Skeletal muscle cell (primary cell): ENCODE measurements around the gene WWOX.

Experiments used
- DNase-seq: peaks from one replicate; pipeline ENCODE4 v3.0.0-alpha.2; 2010; ENCODE audit warnings: low read depth
- H3K4me3 ChIP-seq: 2 replicates; pipeline ENCODE4 v1.5.1; 2011; ENCODE audit warnings: low read depth, mild to moderate bottlenecking, control low read depth, low read length, moderate library complexity

WWOX gene

DNA sequence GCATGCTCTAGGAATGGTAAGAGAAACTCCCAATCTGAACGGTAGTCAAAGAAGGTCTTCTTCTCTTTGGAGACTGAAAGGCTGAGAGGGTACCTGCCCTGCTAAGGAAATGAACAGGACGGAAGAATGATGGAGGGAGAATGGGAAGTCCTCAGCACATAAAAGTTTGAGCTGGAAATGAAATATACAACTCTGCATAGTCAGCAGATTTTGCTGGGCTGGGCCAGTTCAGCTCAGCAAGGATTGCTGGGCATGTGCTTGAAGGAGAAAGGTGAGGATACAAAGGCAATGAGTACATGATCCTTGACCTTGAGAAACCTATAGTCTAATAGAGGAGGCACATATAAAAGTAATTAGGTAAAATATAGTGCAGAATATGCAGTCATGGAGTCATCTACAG, 831.8 kb downstream of the WWOX start:
- no peak overlapping the region for H3K4me3 ChIP-seq

DNA sequence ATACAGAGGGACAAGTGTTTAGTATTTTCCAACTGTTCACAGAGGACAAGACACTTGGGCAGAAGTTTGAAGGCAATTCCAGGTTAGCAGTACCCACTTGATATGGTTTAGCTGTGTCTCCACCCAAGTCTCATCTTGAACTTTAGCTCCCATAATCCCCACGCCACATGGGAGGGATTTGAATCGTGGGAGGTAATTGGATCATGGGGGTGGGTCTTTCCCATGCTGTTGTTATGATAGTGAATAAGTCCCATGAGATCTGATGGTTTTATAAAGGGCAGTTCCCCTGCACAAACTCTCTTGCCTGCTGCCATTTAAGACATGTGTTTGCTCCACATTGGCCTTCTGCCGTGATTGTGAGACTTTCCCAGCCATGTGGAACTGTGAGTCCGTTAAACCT, 832.2 kb downstream of the WWOX start:
- H3K4me3 ChIP-seq: no peak overlapping the region
- no peak for DNase-seq

More for the DNA sequence above, 831.8 kb downstream of the WWOX start:
- DNase-seq: no peak

DNA sequence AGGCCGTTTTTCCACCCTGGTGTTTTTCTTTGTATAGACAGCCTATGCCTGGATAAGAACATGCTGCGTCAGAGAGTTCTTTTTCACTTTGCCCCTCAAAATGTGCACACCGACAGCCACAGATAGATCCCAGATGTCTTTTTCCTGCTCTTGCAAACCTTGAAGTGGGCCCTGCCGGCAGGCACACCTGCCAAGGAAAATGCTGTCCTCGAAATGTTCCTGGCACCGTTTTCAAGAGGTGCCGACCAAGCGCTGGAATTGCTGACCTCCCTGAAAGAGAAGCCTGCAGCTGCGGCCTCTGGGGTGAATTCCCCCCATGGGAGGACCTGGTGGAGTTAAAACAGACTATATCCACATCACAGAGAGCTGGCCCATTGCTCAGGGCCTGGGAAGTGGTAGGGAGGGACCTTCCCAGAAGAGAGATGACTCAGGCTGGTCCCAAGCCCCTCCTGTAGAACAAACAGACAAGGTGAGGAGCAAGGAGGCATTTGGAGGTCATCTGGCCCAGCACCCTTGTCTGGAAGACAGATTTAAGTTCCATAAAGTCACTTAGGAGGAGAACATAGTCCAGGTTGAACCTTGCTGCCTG, 833.0 kb downstream of the WWOX start:
- no peak for DNase-seq
- no peak overlapping the region for H3K4me3 ChIP-seq

DNA sequence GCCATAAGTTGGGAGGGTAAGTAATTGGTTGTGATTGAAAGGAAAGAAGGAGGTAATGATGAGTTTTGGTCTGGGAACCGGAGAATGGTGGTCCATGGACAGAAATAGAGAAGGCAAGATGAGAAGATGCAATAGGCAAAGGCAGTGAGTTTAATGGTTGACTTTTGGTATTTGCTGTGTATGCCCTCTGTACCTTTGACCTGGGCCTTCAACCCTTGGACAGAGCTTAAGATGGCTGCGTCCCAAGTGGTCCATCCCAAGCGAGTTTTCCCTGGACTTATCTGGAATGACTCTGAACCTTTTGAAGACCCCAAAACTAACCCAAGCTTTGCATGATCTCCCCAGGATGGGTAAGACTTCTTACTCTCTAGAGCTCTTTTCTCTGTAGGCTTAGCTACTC, 836.6 kb downstream of the WWOX start:
- DNase-seq: no peak
- no peak overlapping the region for H3K4me3 ChIP-seq

DNA sequence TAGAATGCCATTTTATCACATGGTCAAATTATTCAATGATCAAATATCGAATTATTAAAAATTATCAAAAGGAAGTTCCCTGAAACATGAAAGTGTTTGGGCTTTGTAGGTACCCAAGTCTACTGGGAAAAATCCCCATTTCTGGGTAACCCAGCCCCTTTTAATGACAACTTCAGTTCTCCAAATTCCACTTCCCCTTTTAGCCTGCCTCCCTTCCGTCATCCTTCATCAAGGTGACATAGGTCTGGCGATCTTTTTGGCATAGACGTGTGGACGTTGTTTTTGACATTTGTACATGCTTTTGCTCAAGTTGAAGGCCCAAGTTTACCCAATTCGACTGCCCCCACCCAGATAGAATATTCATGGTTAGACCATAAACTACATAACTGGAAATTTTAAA, 840.1 kb downstream of the WWOX start:
- no peak for DNase-seq
- no peak overlapping the region for H3K4me3 ChIP-seq

DNA sequence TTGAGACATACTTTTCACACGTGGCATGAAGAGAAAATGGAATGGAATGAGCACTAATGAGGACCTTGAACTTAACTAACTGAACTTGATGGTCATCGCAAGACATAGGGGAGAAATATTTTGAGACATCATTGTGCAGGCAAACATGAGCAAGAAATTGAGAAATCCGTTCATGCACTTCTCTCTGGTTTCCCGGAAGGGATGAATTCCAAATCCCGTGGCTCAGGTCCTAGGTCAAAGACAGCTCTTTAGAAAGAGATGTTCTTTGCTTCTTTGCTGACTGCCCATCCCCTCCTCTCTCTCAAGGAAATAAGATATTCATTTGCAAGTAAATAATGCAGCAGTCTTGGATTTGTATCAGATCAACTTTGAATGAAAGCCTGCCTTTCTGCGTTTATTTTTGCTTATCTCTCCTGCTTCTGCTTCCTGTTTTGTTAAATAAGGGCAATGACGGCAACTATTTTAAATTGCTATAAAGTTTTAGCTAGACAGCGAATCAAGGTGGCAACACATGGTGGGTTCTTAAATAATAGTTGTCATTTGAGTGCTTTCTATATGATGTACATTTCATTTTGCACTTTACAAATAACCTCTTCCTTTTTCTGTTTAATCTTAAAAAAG, 843.3 kb downstream of the WWOX start:
- DNase-seq: no peak
- no peak overlapping the region for H3K4me3 ChIP-seq

DNA sequence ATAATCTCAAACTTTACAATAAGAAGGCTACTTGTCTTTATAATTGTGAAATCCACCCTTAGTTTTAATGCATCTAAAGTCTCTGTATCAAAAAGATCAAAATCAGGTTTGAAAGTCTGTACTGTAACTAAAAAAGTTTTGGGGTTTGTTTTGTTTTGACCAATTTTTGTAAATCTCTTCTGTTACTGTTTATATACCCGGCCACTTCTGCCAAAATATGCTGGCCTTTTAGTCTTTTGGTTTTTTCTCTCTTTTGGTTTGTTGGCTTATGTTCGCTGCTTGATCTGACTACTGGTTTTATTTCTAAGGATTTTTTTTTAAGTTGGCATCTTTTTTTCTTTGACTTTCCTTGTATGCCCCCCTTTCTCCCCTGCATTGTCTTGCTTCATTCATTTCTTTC, 845.9 kb downstream of the WWOX start:
- no peak for DNase-seq
- H3K4me3 ChIP-seq: no peak overlapping the region

DNA sequence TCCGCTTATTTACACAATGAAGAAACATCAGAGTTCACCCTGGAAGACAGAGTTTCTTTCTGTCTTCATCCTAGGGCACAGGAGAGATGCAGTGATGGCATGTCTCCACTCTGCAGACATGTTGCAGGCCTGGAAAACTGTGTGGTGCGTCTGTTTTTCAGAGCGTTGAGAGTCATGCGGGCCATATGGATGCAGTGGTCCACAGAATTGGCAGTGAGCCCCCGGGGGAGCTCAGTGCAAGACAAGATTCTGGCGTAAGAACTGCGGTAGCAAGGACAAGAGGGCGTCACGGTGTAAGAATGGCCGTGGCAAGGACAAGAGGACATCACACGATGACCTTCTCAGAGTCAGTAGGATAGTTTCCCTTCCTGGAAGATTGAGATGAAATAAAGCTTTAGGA, 847.1 kb downstream of the WWOX start:
- DNase-seq: no peak
- no peak overlapping the region for H3K4me3 ChIP-seq

DNA sequence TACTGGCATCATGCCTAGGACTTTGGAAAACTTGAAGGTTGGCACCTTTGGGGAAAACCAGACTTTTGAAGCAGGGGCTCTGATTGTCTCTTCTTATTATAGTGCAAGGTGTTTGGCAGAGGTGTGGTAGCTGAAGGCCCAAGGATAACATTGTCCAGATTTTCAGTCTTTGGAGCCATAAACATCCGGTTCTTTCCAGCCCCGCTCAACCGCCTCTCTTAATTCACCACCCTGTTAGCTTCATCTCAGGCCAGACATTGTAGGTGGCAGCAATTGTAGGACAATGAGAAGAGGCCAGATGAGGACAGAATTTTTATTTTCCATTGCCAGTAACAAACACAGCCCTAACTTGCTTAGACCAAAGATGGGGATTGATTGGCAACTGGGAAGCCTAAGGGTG, 851.3 kb downstream of the WWOX start:
- DNase-seq: no peak
- no peak overlapping the region for H3K4me3 ChIP-seq

DNA sequence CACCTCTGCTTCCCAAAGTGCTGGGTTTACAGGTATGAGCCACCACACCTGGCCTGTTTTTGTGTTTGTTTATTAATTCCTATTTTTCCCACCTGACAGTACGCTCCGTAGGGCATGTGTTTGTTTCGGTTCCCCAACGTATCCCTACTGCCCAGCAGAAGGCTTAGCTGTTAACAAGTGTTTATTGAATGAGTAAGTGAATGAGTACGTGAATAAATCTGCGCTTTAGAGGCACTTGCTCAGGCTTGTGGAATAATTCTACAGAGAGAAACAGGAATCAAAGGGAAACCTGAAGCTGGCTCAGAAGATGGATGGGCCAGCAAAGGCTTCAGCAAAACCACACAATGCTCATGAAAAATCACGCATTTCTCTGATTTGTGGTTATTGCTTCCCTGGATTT, 853.2 kb downstream of the WWOX start:
- DNase-seq: no peak
- H3K4me3 ChIP-seq: no peak overlapping the region

DNA sequence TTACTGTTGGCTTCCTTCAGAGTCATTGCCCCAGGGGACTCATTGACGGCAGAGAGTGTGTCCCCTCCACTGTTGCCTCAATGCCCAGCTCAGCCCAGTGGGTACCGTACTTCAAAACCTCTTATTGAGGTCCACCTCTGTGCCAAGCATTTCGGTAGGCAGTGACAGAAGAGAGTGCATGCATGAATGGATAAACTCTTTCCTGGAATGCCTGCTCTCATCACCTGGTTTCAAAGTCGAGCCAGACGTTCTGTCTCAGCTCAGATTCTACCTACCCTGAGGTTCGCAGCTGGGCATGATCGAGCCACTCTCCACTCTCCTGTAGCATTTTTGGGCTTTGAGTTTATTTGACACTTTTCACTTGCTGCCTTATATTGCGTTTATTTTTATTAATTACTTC, 854.1 kb downstream of the WWOX start:
- no peak overlapping the region for H3K4me3 ChIP-seq
- no peak for DNase-seq

DNA sequence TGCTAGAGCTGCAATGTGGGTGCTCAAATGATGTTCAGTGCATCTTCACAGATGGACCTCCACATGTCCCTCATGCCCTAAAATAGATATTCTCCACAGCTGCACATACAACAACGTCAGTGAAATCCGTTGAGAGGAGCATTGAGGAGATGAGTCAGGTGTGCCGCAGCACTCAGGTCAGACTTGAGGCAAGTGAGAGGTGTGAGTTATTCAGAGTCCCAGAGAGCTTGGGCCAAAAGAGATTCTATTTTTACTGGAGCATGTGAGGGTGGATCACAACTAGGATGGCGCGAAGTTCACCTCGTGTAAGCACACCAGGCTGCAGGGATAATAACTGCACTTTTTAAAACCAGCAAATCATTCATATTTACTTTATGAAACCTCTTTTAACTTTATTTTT, 855.8 kb downstream of the WWOX start:
- no peak for DNase-seq

DNA sequence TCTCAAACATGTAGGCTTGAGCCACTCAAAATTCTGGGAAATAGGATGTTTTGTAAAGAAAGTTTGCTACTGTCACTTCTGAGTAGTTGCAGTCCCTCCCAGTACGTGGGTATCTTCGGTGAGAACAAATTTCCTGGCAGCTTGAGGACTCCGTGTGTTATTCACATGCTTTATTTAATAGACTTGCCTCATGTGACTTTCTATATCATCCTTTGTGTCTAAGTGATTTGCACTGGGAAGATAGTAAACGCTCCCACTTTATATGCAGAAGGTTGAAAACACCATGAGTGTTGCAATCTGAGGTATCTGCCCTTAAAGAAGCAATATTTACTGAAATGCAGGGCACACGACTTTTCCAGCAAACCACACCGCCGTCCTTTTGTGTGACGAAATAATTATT, 857.4 kb downstream of the WWOX start:
- DNase-seq: no peak
- H3K4me3 ChIP-seq: no peak overlapping the region

More for the DNA sequence above, 855.8 kb downstream of the WWOX start:
- no peak overlapping the region for H3K4me3 ChIP-seq

DNA sequence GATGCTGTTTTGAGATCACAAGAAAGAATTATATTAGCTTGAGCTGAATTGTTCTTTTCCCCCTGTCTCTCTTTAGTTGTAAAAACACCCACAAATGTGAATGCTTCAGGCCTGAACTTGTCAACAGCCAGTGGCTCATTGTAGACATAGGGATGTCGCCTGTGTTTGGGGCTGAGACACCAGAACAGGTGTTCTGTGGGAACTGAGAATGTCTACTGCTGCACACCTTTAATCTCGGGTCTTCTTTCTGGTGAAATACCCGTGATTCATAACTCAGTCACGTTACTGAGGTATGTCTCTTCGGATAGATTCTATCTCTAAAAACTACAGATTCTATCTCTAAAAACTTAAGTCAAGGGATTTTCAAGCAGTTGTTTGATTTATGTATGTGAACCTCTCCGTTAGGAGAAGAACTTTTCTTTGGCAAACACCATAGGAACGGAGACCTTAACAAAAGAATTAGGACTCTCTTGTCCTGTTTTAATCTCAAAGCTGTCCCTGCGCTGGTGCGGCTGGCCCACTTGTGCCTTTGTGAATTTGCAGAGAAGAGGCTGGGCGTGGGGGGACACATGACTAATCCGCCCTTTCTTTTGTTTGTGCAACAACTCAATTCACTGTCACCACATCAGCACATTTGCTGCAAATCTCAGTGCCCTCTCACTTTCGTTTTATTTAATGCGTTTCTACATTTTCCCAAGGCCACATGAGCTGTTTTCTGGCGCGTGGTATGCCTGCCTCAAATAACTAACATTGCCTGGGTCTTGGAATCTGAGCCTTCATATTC, 858.1 kb downstream of the WWOX start:
- H3K4me3 ChIP-seq: no peak overlapping the region
- no peak for DNase-seq

DNA sequence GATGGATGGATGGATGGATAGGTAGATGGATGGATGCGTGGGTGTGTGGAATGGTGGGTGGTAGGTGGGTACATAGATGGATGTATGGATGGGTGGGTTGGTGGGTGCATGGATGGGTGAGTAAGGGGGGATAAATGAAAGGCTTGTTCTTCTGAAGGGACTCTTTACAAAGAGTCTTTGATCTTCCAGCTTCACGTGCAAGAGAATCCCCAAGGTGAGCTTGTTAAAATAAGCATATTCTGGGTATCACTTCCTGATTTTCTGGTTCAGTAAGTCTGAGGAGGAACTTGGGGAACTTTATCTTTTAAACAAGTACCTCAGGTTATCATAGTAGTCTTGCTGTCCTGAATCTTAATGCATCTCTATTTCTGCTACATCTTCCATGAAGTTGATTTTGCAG, 862.0 kb downstream of the WWOX start:
- no peak for DNase-seq
- no peak overlapping the region for H3K4me3 ChIP-seq

DNA sequence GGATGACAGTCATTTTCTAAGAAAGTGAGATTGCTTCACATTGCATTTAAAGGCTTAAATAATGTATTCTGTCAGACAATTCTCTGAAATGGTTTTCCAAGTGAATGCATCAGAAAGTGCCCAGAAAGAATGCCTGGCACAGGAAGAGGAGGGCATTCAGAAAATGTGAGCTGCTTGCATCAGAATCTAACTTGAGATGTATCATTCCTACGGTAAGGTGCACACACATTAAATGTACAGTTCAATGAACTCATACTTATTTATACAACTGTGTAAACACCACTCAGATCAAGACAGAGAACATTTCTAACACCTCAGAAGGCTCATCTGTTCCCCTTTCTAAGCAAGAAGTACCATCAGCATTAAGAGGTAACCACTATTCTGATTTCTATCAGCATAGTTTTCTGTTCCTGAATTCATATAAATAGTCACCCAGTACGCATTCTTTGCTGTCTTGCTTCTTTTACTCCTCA, 863.0 kb downstream of the WWOX start:
- H3K4me3 ChIP-seq: no peak overlapping the region
- DNase-seq: no peak

DNA sequence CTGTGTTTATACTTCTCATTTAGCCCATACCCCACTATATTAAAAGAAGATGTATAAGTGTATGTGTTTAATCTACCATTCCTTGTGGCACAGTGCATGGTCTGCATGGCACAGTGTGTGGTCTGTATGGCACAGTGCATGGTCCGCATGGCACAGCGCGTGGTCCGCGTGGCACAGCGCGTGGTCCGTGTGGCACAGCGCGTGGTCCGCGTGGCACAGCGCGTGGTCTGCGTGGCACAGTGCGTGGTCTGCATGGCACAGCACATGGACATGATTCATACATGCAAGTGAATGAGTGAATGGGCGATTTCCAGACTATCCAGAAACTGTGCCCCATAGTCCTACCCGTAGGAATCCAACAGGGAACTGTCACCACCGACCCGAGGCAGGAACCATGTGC, 868.5 kb downstream of the WWOX start:
- DNase-seq: no peak
- no peak overlapping the region for H3K4me3 ChIP-seq

DNA sequence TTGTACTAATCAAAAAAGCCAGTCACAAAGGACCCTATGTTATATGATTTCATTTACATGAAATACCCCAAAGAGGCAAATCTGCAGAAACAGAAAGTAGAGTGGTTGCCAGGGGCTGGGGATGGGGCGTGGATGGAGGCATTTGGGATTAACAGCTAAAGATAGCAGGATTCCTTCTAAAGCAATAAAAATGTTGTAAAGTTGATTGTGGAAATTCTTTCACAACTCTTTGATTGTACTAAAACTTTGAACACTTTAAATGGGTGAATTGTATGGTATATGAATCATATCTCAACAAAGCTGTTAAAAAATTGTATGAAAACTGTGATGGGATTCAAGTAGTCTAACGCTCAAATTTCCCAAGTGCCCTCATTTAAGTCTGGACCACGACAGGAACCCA, 870.3 kb downstream of the WWOX start:
- no peak for DNase-seq
- H3K4me3 ChIP-seq: no peak overlapping the region

DNA sequence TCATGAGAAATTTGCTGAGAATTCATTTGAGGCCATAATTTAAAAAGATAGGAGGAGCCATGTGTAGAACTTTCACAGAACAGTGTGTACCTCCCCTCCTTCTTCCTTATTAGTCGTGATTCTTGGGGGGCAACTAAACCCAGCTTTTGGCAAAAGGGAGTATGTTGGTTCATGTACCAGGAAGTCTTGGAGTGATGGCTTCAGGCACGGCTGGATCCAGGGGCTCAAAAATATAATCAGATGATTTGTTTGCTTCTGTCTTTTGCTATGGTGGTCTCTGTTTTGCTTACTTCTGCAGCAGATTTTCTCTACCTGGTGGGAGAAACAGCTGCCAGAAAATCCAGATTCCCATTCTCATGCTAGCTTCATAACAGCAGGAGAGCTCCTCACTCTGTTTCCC, 871.2 kb downstream of the WWOX start:
- no peak overlapping the region for H3K4me3 ChIP-seq
- no peak for DNase-seq

DNA sequence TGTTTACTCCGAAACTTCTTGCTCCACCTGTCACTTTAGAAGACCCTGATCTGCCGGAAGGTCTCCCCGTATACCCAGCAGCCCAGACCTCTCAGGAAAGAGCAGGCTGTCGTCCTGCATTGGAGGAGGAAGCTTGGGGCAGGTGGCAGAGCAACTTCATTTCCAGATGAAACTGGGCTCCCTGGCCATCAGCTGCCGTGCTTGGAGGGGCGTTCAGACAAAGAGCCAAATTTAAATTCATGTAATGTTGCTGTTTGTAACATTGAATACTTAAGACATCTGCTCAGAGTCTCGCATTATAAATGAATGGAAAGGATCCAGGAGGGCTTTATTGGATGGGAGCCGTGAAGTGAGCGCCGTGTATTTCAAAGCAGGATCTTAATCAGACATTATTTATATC, 872.6 kb downstream of the WWOX start:
- H3K4me3 ChIP-seq: no peak overlapping the region
- no peak for DNase-seq

DNA sequence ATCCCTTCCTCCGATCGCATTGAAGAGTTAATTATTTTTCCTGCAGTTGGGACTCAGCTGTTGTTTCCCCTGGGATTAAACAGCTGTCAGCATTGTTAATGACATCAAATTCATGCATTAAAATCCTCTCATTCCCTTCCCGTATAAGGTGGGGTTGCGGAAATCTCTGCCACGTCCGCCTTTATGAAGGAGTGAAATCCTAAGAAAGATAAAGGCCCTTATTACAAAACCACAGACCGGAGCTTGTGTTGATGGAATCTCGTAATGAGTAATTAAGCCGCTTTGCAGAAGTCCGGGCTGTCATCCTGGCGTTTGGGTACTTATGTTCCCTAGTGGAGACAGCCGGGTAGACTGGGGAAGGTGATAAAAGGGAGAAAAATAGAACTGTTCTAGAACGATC, 873.5 kb downstream of the WWOX start:
- no peak overlapping the region for H3K4me3 ChIP-seq
- no peak for DNase-seq
